HepG2 (cell line): ENCODE measurements around the gene ATG4D. TPM values are rescaled to one million over a fixed set of nuclear protein-coding genes. Genes with fewer than 3 reads are reported as not detected.

Experiments used
- CCDC6 ChIP-seq: sonication (generic); formaldehyde crosslinking; IDR thresholded peaks from 2 replicates; pipeline ENCODE4 v1.8.1; 2022; ENCODE audit warnings: mild to moderate bottlenecking, missing genetic modification reagents, moderate library complexity
- CSRNP1 ChIP-seq: sonication (generic); formaldehyde crosslinking; IDR thresholded peaks from 2 replicates; pipeline ENCODE4 v1.8.1; 2023; ENCODE audit warnings: mild to moderate bottlenecking, missing genetic modification reagents
- DMAP1 ChIP-seq: IDR thresholded peaks from 2 replicates; pipeline ENCODE4 v1.6.1; 2016
- DR1 ChIP-seq: sonication (generic); formaldehyde crosslinking; IDR thresholded peaks from 2 replicates; pipeline ENCODE4 v1.8.0; 2021; ENCODE audit warnings: mild to moderate bottlenecking, missing genetic modification reagents, inconsistent platforms
- EHMT2 ChIP-seq: fragments of 200-600 bp; sonication (generic); IDR thresholded peaks from 2 replicates; pipeline ENCODE4 v1.7.0; 2017; ENCODE audit warnings: antibody characterized with exemption, low read depth, low read length, borderline replicate concordance
- FLYWCH1 ChIP-seq: sonication (generic); formaldehyde crosslinking; IDR thresholded peaks from 2 replicates; pipeline ENCODE4 v1.8.1; 2023; ENCODE audit warnings: mild to moderate bottlenecking, missing genetic modification reagents
- FOXC1 ChIP-seq: sonication (generic); formaldehyde crosslinking; IDR thresholded peaks from 2 replicates; pipeline ENCODE4 v1.8.0; 2022; ENCODE audit warnings: mild to moderate bottlenecking, missing genetic modification reagents, borderline replicate concordance
- GTF2F1 ChIP-seq: fragments of 150-350 bp; IDR thresholded peaks from 2 replicates; pipeline ENCODE4 v1.6.1; 2014; ENCODE audit warnings: low read length
- HNRNPUL1 ChIP-seq: fragments of 200-400 bp; formaldehyde crosslinking; IDR thresholded peaks from 2 replicates; pipeline ENCODE4 v1.6.1; 2017; ENCODE audit warnings: low read depth, mild to moderate bottlenecking, low read length, moderate library complexity
- KAT7 ChIP-seq: IDR thresholded peaks from 2 replicates; pipeline ENCODE4 v1.6.1; 2018; ENCODE audit warnings: borderline replicate concordance, missing compliant biosample characterization
- PRPF4 ChIP-seq: fragments of 200-400 bp; formaldehyde crosslinking; IDR thresholded peaks from 2 replicates; pipeline ENCODE4 v1.6.1; 2016; ENCODE audit warnings: low read length, low read depth; ENCODE audit not compliant: poor library complexity, severe bottlenecking
- REPIN1 ChIP-seq: sonication (generic); formaldehyde crosslinking; IDR thresholded peaks from 2 replicates; pipeline ENCODE4 v1.8.0; 2022; ENCODE audit warnings: missing genetic modification reagents, low read depth, mild to moderate bottlenecking, borderline replicate concordance
- SALL2 ChIP-seq: sonication (generic); formaldehyde crosslinking; IDR thresholded peaks from 2 replicates; pipeline ENCODE4 v1.8.1; 2023; ENCODE audit warnings: mild to moderate bottlenecking, missing genetic modification reagents, inconsistent platforms
- SMAD9 ChIP-seq: sonication (generic); formaldehyde crosslinking; IDR thresholded peaks from 2 replicates; pipeline ENCODE4 v1.5.1; 2020; ENCODE audit warnings: mild to moderate bottlenecking, missing genetic modification reagents
- TEAD2 ChIP-seq: sonication (generic); formaldehyde crosslinking; IDR thresholded peaks from 2 replicates; pipeline ENCODE4 v1.9.0; 2021; ENCODE audit warnings: missing genetic modification reagents
- YEATS4 ChIP-seq: sonication (generic); formaldehyde crosslinking; IDR thresholded peaks from 2 replicates; pipeline ENCODE4 v1.4.0; 2020; ENCODE audit warnings: missing genetic modification reagents, borderline replicate concordance
- ZBTB21 ChIP-seq: sonication (generic); formaldehyde crosslinking; IDR thresholded peaks from 2 replicates; pipeline ENCODE4 v1.4.0; 2020; ENCODE audit warnings: missing genetic modification reagents
- ZNF160 ChIP-seq: sonication (generic); formaldehyde crosslinking; IDR thresholded peaks from 2 replicates; pipeline ENCODE4 v1.8.0; 2022; ENCODE audit warnings: mild to moderate bottlenecking, inconsistent platforms, missing genetic modification reagents
- ZNF235 ChIP-seq: sonication (generic); formaldehyde crosslinking; IDR thresholded peaks from 2 replicates; pipeline ENCODE4 v1.8.1; 2023; ENCODE audit warnings: mild to moderate bottlenecking, missing genetic modification reagents, borderline replicate concordance
- ZNF260 ChIP-seq: sonication (generic); formaldehyde crosslinking; IDR thresholded peaks from 2 replicates; pipeline ENCODE4 v1.4.0; 2020; ENCODE audit warnings: missing genetic modification reagents, low read depth, mild to moderate bottlenecking, borderline replicate concordance
- ZNF317 ChIP-seq: sonication (generic); formaldehyde crosslinking; IDR thresholded peaks from 2 replicates; pipeline ENCODE4 v1.5.0; 2020; ENCODE audit warnings: mild to moderate bottlenecking, missing genetic modification reagents
- ZNF337 ChIP-seq: sonication (generic); formaldehyde crosslinking; IDR thresholded peaks from 2 replicates; pipeline ENCODE4 v1.5.1; 2020; ENCODE audit warnings: missing genetic modification reagents, low read depth, mild to moderate bottlenecking, borderline replicate concordance
- ZNF678 ChIP-seq: sonication (generic); formaldehyde crosslinking; IDR thresholded peaks from 2 replicates; pipeline ENCODE4 v1.4.0; 2020; ENCODE audit warnings: mild to moderate bottlenecking, missing genetic modification reagents
- polyA plus RNA-seq, 8 experiments: library from polyadenylated mRNA; depleted of rRNA in 3 of 8; stranded (reverse) in 7 of 8; unstranded in 1 of 8; fragments of >200 nt; fragmentation: Illumina TruSeq in 4 of 8; extraction: Trizol in 4 of 8; gene quantifications; 2 replicates each; pipeline versions ENCODE4 v1.2.1 to v1.2.3, GENCODE V29; 2011 to 2016; ENCODE audit warnings: low read depth in 4 of 8, missing spikeins in 1 of 8, mixed read lengths in 1 of 8; ENCODE audit not compliant: insufficient read depth in 1 of 8
- total RNA-seq, 5 experiments: library from RNA; depleted of rRNA; stranded (reverse); fragments of >200 nt; fragmentation: Illumina TruSeq; extraction: Trizol; gene quantifications; 2 replicates each; pipeline ENCODE4 v1.2.3, GENCODE V29; 2016; ENCODE audit warnings: low read depth in 1 of 5
- TF ChIP-seq, protein P1 (sequence below): sonication (generic); formaldehyde crosslinking; IDR thresholded peaks from 2 replicates; pipeline ENCODE4 v1.4.0; 2020; ENCODE audit warnings: missing genetic modification reagents
- TF ChIP-seq, protein P2 (sequence below): IDR thresholded peaks from 2 replicates; pipeline ENCODE4 v1.6.1; 2016; ENCODE audit warnings: low read depth

The ATG4D gene
- total and polyA plus RNA-seq, 2 of the 13 experiments (the other 11 are each of a cell fraction or from before 2014, with no cell fraction given): 17.8 to 19.0 TPM

GRCh38 chr19:10565567-10566407 lies 22.1 kb downstream of the ATG4D start, which contains the start of gene KRI1 (continued):
- TF ChIP-seq ZNF317 (no peak), ZNF260 (CRISPR knock-in tag) (no peak), ZNF235 (CRISPR knock-in tag) (peak; percentile 70; the same call in 1 of the 2 replicates), KAT7 (CRISPR knock-in tag) (peak; percentile 79; the same call in 1 of the 2 replicates), ZNF337 (CRISPR knock-in tag) (no peak; the same call in 1 of the 2 replicates), EHMT2 (no peak), FOXC1 (CRISPR knock-in tag) (peak; percentile 96), SMAD9 (CRISPR knock-in tag) (no peak), HNRNPUL1 (0 out of 2 replicates have a peak, but pooled peaks have one; percentile 49), REPIN1 (CRISPR knock-in tag) (peak; percentile 33; the same call in 1 of the 2 replicates), ZNF678 (CRISPR knock-in tag) (peak; percentile 87; the same call in 1 of the 2 replicates), SALL2 (no peak; the same call in 1 of the 2 replicates), FLYWCH1 (CRISPR knock-in tag) (0 out of 2 replicates have a peak, but pooled peaks have one; percentile 79), CSRNP1 (CRISPR knock-in tag) (peak; percentile 84; the same call in 1 of the 2 replicates), YEATS4 (CRISPR knock-in tag) (peak; percentile 89), GTF2F1 (no peak), TEAD2 (no peak), DMAP1 (CRISPR knock-in tag) (peak; percentile 87), PRPF4 (no peak), CCDC6 (CRISPR knock-in tag) (peak; percentile 95), ZNF160 (CRISPR knock-in tag) (no peak), ZBTB21 (no peak), DR1 (peak; percentile 44; the same call in 1 of the 2 replicates)
- TF ChIP-seq, protein P1, sequence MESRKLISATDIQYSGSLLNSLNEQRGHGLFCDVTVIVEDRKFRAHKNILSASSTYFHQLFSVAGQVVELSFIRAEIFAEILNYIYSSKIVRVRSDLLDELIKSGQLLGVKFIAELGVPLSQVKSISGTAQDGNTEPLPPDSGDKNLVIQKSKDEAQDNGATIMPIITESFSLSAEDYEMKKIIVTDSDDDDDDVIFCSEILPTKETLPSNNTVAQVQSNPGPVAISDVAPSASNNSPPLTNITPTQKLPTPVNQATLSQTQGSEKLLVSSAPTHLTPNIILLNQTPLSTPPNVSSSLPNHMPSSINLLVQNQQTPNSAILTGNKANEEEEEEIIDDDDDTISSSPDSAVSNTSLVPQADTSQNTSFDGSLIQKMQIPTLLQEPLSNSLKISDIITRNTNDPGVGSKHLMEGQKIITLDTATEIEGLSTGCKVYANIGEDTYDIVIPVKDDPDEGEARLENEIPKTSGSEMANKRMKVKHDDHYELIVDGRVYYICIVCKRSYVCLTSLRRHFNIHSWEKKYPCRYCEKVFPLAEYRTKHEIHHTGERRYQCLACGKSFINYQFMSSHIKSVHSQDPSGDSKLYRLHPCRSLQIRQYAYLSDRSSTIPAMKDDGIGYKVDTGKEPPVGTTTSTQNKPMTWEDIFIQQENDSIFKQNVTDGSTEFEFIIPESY: 0 out of 2 replicates have a peak, but pooled peaks have one; percentile 35
- TF ChIP-seq, protein P2, sequence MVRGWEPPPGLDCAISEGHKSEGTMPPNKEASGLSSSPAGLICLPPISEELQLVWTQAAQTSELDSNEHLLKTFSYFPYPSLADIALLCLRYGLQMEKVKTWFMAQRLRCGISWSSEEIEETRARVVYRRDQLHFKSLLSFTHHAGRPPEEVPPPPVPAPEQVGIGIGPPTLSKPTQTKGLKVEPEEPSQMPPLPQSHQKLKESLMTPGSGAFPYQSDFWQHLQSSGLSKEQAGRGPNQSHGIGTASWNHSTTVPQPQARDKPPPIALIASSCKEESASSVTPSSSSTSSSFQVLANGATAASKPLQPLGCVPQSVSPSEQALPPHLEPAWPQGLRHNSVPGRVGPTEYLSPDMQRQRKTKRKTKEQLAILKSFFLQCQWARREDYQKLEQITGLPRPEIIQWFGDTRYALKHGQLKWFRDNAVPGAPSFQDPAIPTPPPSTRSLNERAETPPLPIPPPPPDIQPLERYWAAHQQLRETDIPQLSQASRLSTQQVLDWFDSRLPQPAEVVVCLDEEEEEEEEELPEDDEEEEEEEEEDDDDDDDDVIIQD: 0 out of 2 replicates have a peak, but pooled peaks have one; percentile 26
